H1 (cell line): ENCODE results near the gene SCPEP1. TPM values are rescaled to one million over a fixed set of nuclear protein-coding genes. Genes with fewer than 3 reads are reported as not detected.
A peak's percentile ranks its signal among the peaks of the same experiment; 100 is the strongest.

Experiments
- CTCF ChIA-PET: fragments of 300-600 bp; sonication (Branson Sonifier 250); formaldehyde crosslinking; loops from one replicate; lab custom pipeline; 2021; ENCODE audit not compliant: partially characterized antibody; lab: Charles Lee
- POLR2A ChIA-PET: fragments of 300-600 bp; sonication (Branson Sonifier 250); formaldehyde crosslinking; loops from one replicate; lab custom pipeline; 2021; ENCODE audit warnings: inconsistent platforms; ENCODE audit not compliant: partially characterized antibody; lab: Charles Lee
- DNase-seq, 2 experiments: peaks; one replicate each; pipeline versions ENCODE4 v3.0.0 to v3.0.0-alpha.2; 2010 to 2022; ENCODE audit warnings: low spot score in 2 of 2, low read depth in 1 of 2, mixed read lengths in 1 of 2
- FAIRE-seq: peaks from 2 replicates; lab custom pipeline; 2011; peaks lifted over from hg19 to GRCh38; lab: Jason Lieb, UNC
- H2AFZ ChIP-seq: 2 replicates; pipeline ENCODE4 v1.8.1; 2012; ENCODE audit warnings: low read length, inconsistent platforms
- H2AK5ac ChIP-seq: 2 replicates; pipeline ENCODE4 v1.6.1; 2013; ENCODE audit warnings: low read depth, low read length
- H2BK120ac ChIP-seq: replicated peaks from 2 replicates; pipeline ENCODE3; 2013; ENCODE audit warnings: low read depth, low read length, inconsistent platforms
- H2BK12ac ChIP-seq: 2 replicates; pipeline ENCODE4 v1.6.1; 2013; ENCODE audit warnings: low read depth, low read length
- H2BK15ac ChIP-seq: 2 replicates; pipeline ENCODE4 v1.6.1; 2013; ENCODE audit warnings: low read length
- H2BK20ac ChIP-seq: 2 replicates; pipeline ENCODE4 v1.6.1; 2013; ENCODE audit warnings: low read length
- H2BK5ac ChIP-seq: 2 replicates; pipeline ENCODE4 v1.6.1; 2013; ENCODE audit warnings: low read depth, low read length
- H3K14ac ChIP-seq: 2 replicates; pipeline ENCODE4 v1.6.1; 2013; ENCODE audit warnings: inconsistent platforms; ENCODE audit not compliant: insufficient read length
- H3K18ac ChIP-seq: 2 replicates; pipeline ENCODE4 v1.6.1; 2013; ENCODE audit warnings: low read length; ENCODE audit errors: extremely low read depth
- H3K23ac ChIP-seq: 2 replicates; pipeline ENCODE4 v1.6.1; 2013; ENCODE audit warnings: inconsistent platforms; ENCODE audit not compliant: insufficient read length
- H3K23me2 ChIP-seq: 2 replicates; pipeline ENCODE4 v1.6.1; 2013; ENCODE audit warnings: low read depth, low read length
- H3K27ac ChIP-seq: 2 replicates; pipeline ENCODE4 v1.6.1; 2011; ENCODE audit warnings: low read depth, low read length, inconsistent platforms
- H3K27me3 ChIP-seq, 4 experiments: replicated peaks in 1 of 4; 1 replicate in 1 of 4; 2 replicates in 3 of 4; pipeline versions ENCODE4 v1.6.1 to v1.8.1; 2011 to 2013; ENCODE audit warnings: low read length in 3 of 4, mild to moderate bottlenecking in 3 of 4, inconsistent platforms in 2 of 4, mixed read lengths in 2 of 4, moderate library complexity in 1 of 4; ENCODE audit not compliant: control insufficient read depth in 3 of 4, insufficient read depth in 3 of 4; ENCODE audit errors: extremely low read depth in 1 of 4
- H3K36me3 ChIP-seq, 4 experiments: 2 replicates each; pipeline versions ENCODE4 v1.6.1 to v1.8.1; 2011 to 2013; ENCODE audit warnings: mild to moderate bottlenecking in 4 of 4, low read length in 3 of 4, moderate library complexity in 2 of 4, control low read depth in 1 of 4, inconsistent platforms in 1 of 4; ENCODE audit not compliant: insufficient read depth in 4 of 4, control insufficient read depth in 2 of 4
- H3K4ac ChIP-seq: replicated peaks from 2 replicates; pipeline ENCODE3; 2013; ENCODE audit warnings: low read length, low read depth, mixed read lengths, inconsistent platforms; ENCODE audit not compliant: insufficient read length
- H3K4me1 ChIP-seq, 4 experiments: replicated peaks in 1 of 4; 1 replicate in 1 of 4; 2 replicates in 3 of 4; pipeline versions ENCODE4 v1.6.1 to v1.8.1; 2011 to 2013; ENCODE audit warnings: low read length in 3 of 4, inconsistent platforms in 2 of 4, mixed read lengths in 1 of 4; ENCODE audit not compliant: insufficient read depth in 4 of 4, control insufficient read depth in 3 of 4
- H3K4me2 ChIP-seq, 2 experiments: 2 replicates each; pipeline versions ENCODE4 v1.6.1 to v1.8.1; 2011 to 2013; ENCODE audit warnings: low read depth in 2 of 2, low read length in 2 of 2, control low read depth in 1 of 2, inconsistent platforms in 1 of 2, mild to moderate bottlenecking in 1 of 2; ENCODE audit not compliant: insufficient read depth in 1 of 2
- H3K4me3 ChIP-seq, 4 experiments: fragments of 200-600, 300-600 bp in 1 of 4; sonication (generic), shearing (Covaris generic), sonication (Bioruptor Twin) in 1 of 4; 2 replicates each; pipeline versions ENCODE4 v1.5.1 to v1.8.1; 2011 to 2016; ENCODE audit warnings: low read length in 4 of 4, low read depth in 3 of 4, control low read depth in 2 of 4, inconsistent platforms in 2 of 4, mild to moderate bottlenecking in 2 of 4, mixed read lengths in 1 of 4, moderate library complexity in 1 of 4; ENCODE audit not compliant: insufficient read depth in 2 of 4; ENCODE audit errors: extremely low read depth in 1 of 4
- H3K56ac ChIP-seq: replicated peaks from 2 replicates; pipeline ENCODE3; 2013; ENCODE audit warnings: low read depth, mild to moderate bottlenecking, mixed read lengths, low read length, inconsistent platforms; ENCODE audit not compliant: insufficient read length
- H3K79me1 ChIP-seq: 2 replicates; pipeline ENCODE4 v1.6.1; 2013; ENCODE audit warnings: low read depth, low read length, control low read depth
- H3K79me2 ChIP-seq, 2 experiments: 2 replicates each; pipeline versions ENCODE4 v1.6.1 to v1.8.1; 2012 to 2013; ENCODE audit warnings: low read length in 2 of 2, mild to moderate bottlenecking in 2 of 2, inconsistent platforms in 1 of 2; ENCODE audit not compliant: insufficient read depth in 2 of 2, control insufficient read depth in 1 of 2
- H3K9ac ChIP-seq, 4 experiments: replicated peaks in 1 of 4; 1 replicate in 1 of 4; 2 replicates in 3 of 4; pipeline versions ENCODE4 v1.6.1 to v1.8.1; 2011 to 2013; ENCODE audit warnings: low read depth in 3 of 4, low read length in 3 of 4, control low read depth in 2 of 4, mild to moderate bottlenecking in 2 of 4, moderate library complexity in 2 of 4, inconsistent platforms in 1 of 4; ENCODE audit errors: extremely low read depth in 1 of 4
- H3K9me3 ChIP-seq, 2 experiments: 2 replicates each; pipeline versions ENCODE4 v1.6.1 to v1.8.1; 2012 to 2013; ENCODE audit warnings: mild to moderate bottlenecking in 2 of 2, moderate library complexity in 2 of 2, control low read depth in 1 of 2, inconsistent platforms in 1 of 2, low read depth in 1 of 2, low read length in 1 of 2, mixed read lengths in 1 of 2; ENCODE audit not compliant: insufficient read depth in 2 of 2
- H4K20me1 ChIP-seq, 2 experiments: replicated peaks in 1 of 2; 2 replicates each; pipeline versions ENCODE3 to v1.8.1; 2011 to 2013; ENCODE audit warnings: inconsistent platforms in 2 of 2, low read length in 2 of 2, mild to moderate bottlenecking in 1 of 2; ENCODE audit not compliant: insufficient read depth in 2 of 2, control insufficient read depth in 1 of 2
- H4K5ac ChIP-seq: 2 replicates; pipeline ENCODE4 v1.6.1; 2013; ENCODE audit warnings: low read length, low read depth, mixed read lengths, inconsistent platforms; ENCODE audit not compliant: insufficient read length
- H4K8ac ChIP-seq: 2 replicates; pipeline ENCODE4 v1.8.0; 2013; ENCODE audit warnings: mild to moderate bottlenecking, moderate library complexity, low read length, inconsistent platforms; ENCODE audit not compliant: insufficient read depth; ENCODE audit errors: extremely low read depth
- H4K91ac ChIP-seq: replicated peaks from 2 replicates; pipeline ENCODE3; 2013; ENCODE audit warnings: low read length, mixed read lengths, inconsistent platforms; ENCODE audit not compliant: insufficient read length
- BRCA1 ChIP-seq: IDR thresholded peaks from 2 replicates; pipeline ENCODE4 v1.6.1; 2012; ENCODE audit warnings: low read depth, low read length, improper control_type of control experiment
- CREB1 ChIP-seq: IDR thresholded peaks from 2 replicates; pipeline ENCODE4 v1.6.1; 2012; ENCODE audit warnings: inconsistent platforms
- CTCF ChIP-seq, 3 experiments: IDR thresholded peaks; 1 replicate in 2 of 3; 2 replicates in 1 of 3; pipeline versions ENCODE4 v1.5.1 to v1.6.1; 2011; ENCODE audit warnings: low read length in 3 of 3, mild to moderate bottlenecking in 3 of 3, inconsistent platforms in 2 of 3, low read depth in 1 of 3, moderate library complexity in 1 of 3; ENCODE audit not compliant: insufficient read depth in 1 of 3; ENCODE audit errors: control extremely low read depth in 1 of 3
- HDAC2 ChIP-seq, 2 experiments: fragments of 300-600 bp in 1 of 2; sonication (generic) in 1 of 2; IDR thresholded peaks; 2 replicates each; pipeline ENCODE4 v1.6.1; 2011 to 2012; ENCODE audit warnings: low read depth in 2 of 2, low read length in 2 of 2, mild to moderate bottlenecking in 2 of 2, moderate library complexity in 2 of 2, borderline replicate concordance in 1 of 2, inconsistent platforms in 1 of 2
- KDM1A ChIP-seq: fragments of 200-600, 300-600 bp; sonication (generic); IDR thresholded peaks from 2 replicates; pipeline ENCODE4 v1.7.1; 2016; ENCODE audit warnings: mild to moderate bottlenecking, low read length, borderline replicate concordance
- SAP30 ChIP-seq: fragments of 300-600 bp; sonication (generic); IDR thresholded peaks from 2 replicates; pipeline ENCODE4 v1.7.1; 2012; ENCODE audit warnings: low read length, moderate library complexity, mild to moderate bottlenecking, inconsistent platforms; ENCODE audit not compliant: insufficient read depth, insufficient replicate concordance
- WGBS, 2 experiments: shearing (Covaris generic) in 1 of 2; methylation state at CpG; one replicate each; pipeline versions ENCODE4 v1.1.6 to v1.1.7; 2013 to 2015; ENCODE audit warnings: low lambda C conversion rate in 2 of 2, mixed read lengths in 2 of 2, inconsistent platforms in 1 of 2, low coverage in 1 of 2, missing lambda C conversion rate in 1 of 2; ENCODE audit not compliant: insufficient replicate concordance in 2 of 2, insufficient coverage in 1 of 2, insufficient read length in 1 of 2; ENCODE audit errors: extremely low coverage in 1 of 2, missing lambda C conversion rate in 1 of 2; 5-methylcytosine and 5-hydroxymethylcytosine counted together
- polyA plus RNA-seq, 7 experiments: library from polyadenylated mRNA; depleted of rRNA in 3 of 7; stranded (reverse) in 5 of 7; unstranded in 2 of 7; fragments of >200 nt in 5 of 7; fragments of 200-250 nt in 2 of 7; gene quantifications; 1 replicate in 5 of 7; 2 replicates in 1 of 7; 4 replicates in 1 of 7; pipeline versions ENCODE4 v1.2.1 to v1.2.3, GENCODE V29; 2011 to 2013; ENCODE audit warnings: missing spikeins in 2 of 7, mixed read lengths in 2 of 7
- total RNA-seq: library from RNA; stranded (reverse); fragmentation: NEBNext Ultra II Directional; extraction: Animal tissue kit (Norgen Biotek cat#: 25700); gene quantifications from 2 replicates; pipeline ENCODE4 v1.2.1, GENCODE V29; 2021
- TF ChIP-seq, protein P1 (sequence below): IDR thresholded peaks from 2 replicates; pipeline ENCODE4 v1.6.1; 2012; ENCODE audit warnings: inconsistent platforms

The SCPEP1 gene
- total and polyA plus RNA-seq, 2 of the 8 experiments (the other 6 are each of a cell fraction or from before 2014, with no cell fraction given): 30.7 to 52.6 TPM

DNA sequence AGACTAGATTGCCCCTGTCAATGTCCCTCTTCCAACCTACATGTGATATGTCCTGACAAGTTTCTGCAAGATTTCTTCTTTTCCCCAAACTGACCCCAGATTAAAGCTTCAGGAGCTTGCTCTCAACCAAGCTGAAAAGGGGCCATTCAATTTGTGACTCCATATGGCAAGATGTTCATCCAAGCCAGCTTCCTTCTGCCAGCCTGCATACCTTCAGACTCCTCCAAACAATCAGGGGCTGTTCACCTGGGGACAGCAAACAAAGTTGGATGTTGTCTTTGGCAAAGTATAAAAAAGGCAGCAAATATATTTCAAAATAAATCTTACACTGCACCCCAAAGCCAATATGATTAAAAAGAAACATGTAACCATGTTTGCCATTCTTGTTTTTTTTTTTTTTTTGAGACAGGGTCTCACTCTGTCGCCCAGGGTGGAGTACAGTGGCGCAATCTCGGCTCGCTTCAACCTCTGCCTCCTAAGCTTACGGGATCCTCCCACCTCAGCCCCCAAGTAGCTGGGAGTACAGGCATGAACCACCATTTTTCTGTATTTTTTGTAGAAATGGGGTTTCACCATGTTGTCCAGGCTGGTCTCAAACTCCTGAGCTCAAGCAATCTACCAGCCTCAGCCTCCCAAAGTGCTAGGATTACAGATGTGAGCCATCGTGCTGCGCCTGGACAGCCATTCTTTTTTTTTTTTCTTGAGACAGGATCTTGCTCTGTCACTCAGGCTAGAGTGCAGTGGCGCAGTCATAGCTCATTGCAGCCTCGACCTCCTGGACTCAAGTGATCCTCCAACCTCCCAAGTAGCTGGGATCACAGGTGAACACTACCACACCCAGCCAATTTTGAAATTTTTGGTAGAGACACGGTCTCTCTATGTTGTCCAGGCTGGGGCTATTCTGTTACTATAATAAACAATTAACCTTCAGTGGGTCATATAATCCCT, 57.1 kb downstream of the SCPEP1 start:
- Histone ChIP-seq H3K79me2 (no peaks in the 10 kb centered on the region), H3K27me3 (no peaks in the 10 kb centered on the region), H2BK5ac (peak overlapping the region; percentile 30; the same call in 1 of the 2 replicates), H4K5ac (no peak overlapping the region), H3K23ac (no peak overlapping the region), H3K56ac (no peak overlapping the region), H3K4me3 (no peak overlapping the region), H3K14ac (no peak overlapping the region), H2BK12ac (no peak overlapping the region; the same call in 1 of the 2 replicates), H2AK5ac (no peak overlapping the region), H2BK15ac (0 out of 2 replicates have a peak overlapping the region, but pooled peaks have one; percentile 3), H4K8ac (no peak overlapping the region), H3K4ac (no peak overlapping the region), H4K91ac (no peak overlapping the region), H2BK20ac (0 out of 2 replicates have a peak overlapping the region, but pooled peaks have one; percentile 3), H2AFZ (no peak overlapping the region), H3K18ac (no peak overlapping the region), H3K9ac (no peak overlapping the region), H2BK120ac (no peak overlapping the region), H3K9me3 (0 out of 4 replicates have a peak, but pooled peaks cover 0 to 2% of the 10 kb centered on the region in 2 experiments), H3K79me1 (no peaks in the 10 kb centered on the region), H3K4me2 (no peak overlapping the region), H3K36me3 (no peaks in the 10 kb centered on the region), H3K23me2 (no peaks in the 10 kb centered on the region), H3K27ac (no peak overlapping the region), H4K20me1 (no peaks in the 10 kb centered on the region), H3K4me1 (peaks cover 0 to 5% (median 3%) of the 10 kb centered on the region in 4 experiments; a peak in 4 of 7 replicates)
- WGBS, 2 experiments: 95% methylated on average over 10 of the region's 10 CpGs; no CpG with 5 or more reads in 1 of the 2 experiments
- DNase-seq (no peak), FAIRE-seq (no peak)
- POLR2A ChIA-PET: interaction anchor here (0.6 to 1.1 kb wide), 2 partner anchors 13 to 20 kb away, joined by 3 read pairs; no protein-coding TSS in a partner anchor
- CTCF ChIA-PET: interaction anchor here (0.8 to 6.5 kb wide), 8 partner anchors 12 to 75 kb away, joined by 3 to 42 read pairs (median 4); no protein-coding TSS in a partner anchor
- no peak for TF ChIP-seq CREB1
- TF ChIP-seq HDAC2 (IDR thresholded peaks at IDR 0.05; ENCODE audit: borderline replicate concordance in 1 of 2, low read depth in 2 of 2, low read length in 2 of 2): no peak
- no peak for TF ChIP-seq SAP30
- no peak for TF ChIP-seq CTCF (IDR thresholded peaks at IDR 0.05; ENCODE audit: control extremely low read depth in 1 of 3, insufficient read depth in 1 of 3, low read depth in 1 of 3, low read length in 3 of 3)
- TF ChIP-seq BRCA1: no peak
- TF ChIP-seq KDM1A: no peak
- TF ChIP-seq, protein P1, sequence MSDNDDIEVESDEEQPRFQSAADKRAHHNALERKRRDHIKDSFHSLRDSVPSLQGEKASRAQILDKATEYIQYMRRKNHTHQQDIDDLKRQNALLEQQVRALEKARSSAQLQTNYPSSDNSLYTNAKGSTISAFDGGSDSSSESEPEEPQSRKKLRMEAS: no peak
